Inflammatory macrophage treated with lipopolysaccharide for 4 hours (primary cell): ENCODE results near the gene PSMD13.
A peak's percentile ranks its signal among the peaks of the same experiment; 100 is the strongest.
"Not testable (repeated sequence)": the region's sequence is repeated elsewhere in the genome, so short reads cannot be mapped to it uniquely, and the experiment has no call there.

Experiments used
- DNase-seq: peaks from one replicate; pipeline ENCODE4 v3.0.0-alpha.2; 2020

Gene PSMD13

GRCh38 chr11:220641-221215 lies 16.0 kb upstream of the PSMD13 start:
- DNase-seq: not testable (repeated sequence)

DNA sequence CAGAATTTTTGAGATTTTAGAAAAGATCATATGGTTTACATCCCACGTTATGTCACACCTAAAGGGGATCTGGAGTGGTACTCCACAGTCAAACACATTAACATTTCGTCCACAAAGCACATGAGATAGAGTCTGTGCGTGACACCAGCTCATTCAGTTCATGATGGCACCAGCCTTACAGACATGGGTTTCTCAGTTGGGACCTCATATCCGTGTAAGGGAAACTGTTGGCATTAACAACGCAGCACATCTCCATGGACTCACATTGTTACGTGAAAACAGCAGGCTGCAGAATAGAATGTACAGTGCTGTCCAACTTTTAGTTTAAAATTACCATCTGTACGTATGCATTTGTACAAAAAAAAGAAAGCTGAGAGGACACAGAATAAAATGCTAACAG lies 15.2 kb upstream of the PSMD13 start:
- no peak for DNase-seq

GRCh38 chr11:221998-222789 lies 14.6 kb upstream of the PSMD13 start:
- DNase-seq: no peak

DNA sequence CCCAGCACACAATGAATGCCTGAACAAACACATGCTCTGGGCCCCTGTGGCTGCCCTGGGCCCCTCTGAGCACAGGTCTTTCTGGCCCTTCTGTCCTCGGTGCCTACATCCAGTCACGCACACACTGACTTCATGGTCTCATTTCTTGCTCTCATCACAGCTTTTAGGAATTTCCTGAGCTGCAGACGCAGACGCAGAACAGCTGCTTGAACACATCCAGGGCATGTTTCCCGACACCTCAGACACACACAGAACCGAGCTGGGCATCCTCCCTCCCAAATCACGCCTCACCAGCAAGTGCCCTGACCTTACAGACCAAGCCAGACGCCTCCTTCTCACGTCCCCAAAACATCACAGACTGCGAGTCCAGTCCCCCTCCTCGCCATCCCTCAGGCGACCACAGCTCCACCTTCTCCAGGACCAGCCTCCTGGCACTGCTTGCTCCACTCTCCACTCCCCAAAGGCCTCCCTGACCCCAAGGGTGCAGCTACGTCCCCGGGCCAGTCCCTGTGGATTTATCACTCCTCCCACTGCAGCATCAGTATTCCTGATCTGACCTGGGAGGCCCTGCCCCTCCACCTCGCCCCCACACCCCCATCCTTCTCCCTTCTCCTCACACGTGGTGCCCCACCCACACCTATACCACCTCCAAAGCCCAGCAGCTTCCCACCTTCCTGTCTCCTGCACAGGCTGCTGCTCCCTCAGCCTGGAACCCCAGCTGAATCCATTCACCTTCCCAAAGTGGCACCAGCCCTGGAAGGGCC lies 13.6 kb upstream of the PSMD13 start:
- DNase-seq: no peak

DNA sequence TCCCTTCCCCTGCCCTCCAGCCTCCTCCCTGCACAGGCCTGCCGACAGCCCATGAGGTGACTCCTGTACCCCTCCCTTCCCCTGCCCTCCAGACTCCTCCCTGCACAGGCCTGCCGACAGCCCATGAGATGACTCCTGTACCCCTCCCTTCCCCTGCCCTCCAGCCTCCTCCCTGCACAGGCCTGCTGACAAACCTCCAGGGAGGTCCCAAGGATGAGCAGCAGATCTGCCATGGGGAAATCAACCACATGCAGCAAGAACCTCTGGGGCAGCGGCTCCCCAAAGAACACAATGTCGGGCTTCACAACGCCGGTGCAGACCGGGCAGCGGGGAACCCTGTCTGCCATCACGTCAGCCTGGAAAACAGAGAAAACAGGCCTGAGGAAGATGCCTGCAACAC lies 12.9 kb upstream of the PSMD13 start:
- DNase-seq: no peak

DNA sequence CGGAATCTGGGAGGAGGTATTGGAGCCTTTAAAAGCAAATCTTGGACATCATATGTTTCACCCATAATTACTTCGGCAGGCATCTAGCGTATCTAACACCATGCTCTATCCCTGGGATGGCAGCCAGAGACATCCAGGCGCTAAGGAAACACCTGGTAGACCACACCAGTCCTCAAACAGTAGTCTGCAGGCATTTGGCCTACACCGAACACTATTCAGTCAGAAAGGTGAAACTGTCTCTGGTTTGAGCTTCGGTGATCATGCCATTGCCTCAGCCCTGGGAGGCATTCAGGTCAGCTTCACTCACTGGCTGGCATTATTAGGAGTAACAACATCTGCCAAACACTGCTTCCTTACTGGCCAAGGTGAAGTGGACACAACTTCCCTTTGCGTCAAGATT lies 12.4 kb upstream of the PSMD13 start:
- DNase-seq: no peak

DNA sequence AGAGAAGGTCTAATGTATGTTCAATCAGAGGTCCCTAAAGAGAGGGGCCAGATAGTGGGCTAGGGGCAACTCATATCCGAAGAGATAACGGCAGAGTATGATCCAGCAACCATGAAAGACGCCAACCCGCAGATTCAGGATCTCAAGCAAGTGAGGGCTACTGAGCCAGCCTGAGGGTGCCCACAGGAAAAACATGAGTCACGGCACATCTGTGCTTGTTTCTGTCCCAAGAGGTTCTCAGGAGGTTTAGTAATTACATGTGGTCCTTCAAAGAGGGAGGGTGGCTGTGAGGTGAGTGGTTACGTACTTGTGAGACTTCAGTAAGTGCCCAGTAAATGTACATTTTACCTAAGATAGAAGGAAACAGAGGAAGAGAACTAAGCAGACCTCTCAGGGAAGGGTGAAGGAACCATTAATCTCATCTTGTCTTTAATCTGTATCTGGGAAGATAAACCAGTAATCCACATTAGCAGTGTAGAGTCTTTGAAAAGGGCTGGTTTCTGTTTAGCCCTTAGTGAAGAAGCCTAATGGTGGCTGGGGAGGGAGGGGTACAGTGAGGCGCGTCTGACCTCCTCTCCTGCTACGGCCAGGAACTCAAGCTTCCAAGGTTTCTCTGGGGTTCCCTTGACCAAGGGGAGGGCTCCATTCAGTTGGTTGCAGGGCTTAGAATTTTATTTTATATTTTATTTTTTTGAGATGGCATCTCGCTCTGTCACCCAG lies 10.9 kb upstream of the PSMD13 start:
- DNase-seq: no peak

DNA sequence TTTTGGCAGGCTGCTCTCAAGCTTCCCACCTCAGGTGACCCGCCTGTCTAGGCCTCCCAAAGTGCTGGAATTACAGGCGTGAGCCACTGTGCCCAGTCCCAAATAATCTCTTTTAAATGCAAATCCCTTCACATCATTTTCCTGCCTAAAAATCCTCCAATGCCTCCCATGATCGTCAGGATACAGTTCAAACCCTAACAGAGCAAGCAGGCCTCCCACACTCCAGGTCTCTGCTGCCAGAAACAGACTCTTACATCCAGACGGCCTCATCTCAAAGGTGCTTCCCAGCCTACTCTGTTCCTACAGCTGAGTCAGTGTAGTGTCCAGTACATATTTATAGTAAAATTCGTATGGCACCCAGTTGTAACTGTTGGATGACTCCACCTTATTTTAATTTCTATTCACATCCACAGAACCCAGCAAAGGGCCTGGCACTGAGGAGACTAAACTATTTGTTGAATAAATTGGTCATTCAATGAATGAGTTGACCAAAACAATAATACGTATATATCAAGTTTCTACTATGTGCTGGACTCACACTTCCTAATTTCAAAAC lies 8.9 kb upstream of the PSMD13 start:
- DNase-seq: no peak

GRCh38 chr11:230431-230830 lies 6.3 kb upstream of the PSMD13 start:
- no peak for DNase-seq

DNA sequence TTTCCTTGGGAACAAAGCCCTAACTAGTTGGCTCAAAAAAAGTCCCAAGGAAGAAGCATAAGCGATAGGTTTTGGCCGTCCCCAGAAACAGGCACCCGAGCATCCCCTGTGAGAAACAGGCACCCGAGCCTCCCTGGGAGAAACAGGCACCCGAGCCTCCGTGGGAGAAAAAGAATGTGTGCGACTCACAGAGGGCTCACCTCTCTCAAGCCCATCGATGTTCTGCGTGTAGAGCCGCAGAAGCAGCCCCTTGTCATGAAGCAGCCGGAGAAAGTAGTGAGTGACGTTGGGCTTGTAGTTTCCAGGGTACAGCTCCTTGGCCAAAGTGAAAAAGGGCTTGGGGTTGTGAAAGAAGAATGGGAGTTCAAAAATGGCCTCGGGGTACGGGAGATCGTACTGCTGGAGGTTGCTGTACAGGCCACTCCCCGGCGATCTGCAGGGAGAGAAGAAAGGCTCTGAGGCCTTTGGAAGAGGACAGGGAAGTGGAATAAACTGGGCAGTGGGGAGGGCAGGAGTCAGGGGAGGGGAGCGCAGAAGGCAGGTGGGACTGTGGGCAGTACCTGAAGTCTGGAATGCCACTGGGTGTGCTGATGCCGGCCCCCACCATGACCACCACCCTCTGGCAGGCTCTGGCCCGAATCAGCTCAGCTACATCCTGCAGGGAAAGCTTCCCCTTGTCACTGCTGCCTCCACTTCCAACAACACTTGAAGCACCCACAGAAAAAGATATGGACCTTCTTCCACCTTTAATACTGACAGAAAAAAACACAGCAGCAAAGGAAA lies 3.8 kb upstream of the PSMD13 start:
- no peak for DNase-seq

- no peak for DNase-seq
These were observed 1.6 kb upstream of the PSMD13 start for GRCh38 chr11:235180-235579.

GRCh38 chr11:235609-235996 lies 1.2 kb upstream of the PSMD13 start:
- no peak for DNase-seq

GRCh38 chr11:235997-236773 lies 591 bp upstream of the PSMD13 start, which contains the start of gene SIRT3:
SIRT3 (minus strand) TSS chr11:236342; CDS start chr11:236328, 14 bp downstream.
- DNase-seq: no peak

DNA sequence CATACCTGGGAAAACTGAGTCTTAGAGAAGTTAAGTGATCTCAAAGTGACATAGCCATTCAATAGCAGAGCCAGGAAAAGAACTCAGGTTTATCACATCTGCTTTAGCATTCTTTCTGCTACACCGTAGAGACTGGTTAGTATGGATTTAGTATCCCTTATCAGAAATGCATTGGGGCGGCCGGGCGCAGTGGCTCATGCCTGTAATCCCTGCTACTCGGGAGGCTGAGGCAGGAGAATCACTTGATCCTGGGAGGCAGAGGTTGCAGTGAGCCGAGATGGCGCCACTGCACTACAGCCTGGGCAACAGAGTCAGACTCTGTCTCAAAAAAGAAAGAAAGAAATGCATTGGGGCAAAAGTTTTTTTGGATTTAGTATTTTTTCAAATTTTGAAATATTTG lies 1.6 kb downstream of the PSMD13 start:
- DNase-seq: not testable (repeated sequence)

DNA sequence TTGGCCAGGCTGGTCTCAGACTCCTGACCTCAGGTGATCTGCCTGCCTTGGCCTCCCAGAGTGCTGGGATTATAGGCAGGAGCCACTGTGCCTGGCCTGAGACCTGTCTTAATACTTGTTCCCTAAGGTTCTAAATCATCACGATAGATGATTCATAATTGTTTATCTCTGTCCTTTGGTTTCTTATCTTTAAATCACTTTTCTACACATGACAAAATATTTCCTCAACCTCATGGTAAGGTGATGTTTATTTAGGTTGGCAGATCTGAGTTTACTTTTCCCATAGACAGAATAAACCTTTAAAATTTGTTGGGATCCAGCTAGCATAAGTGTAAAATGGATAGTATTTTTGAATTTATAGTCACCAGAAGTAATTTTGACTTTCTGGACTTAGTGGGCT lies 3.5 kb downstream of the PSMD13 start:
- DNase-seq: no peak

- DNase-seq: no peak
These were observed 4.9 kb downstream of the PSMD13 start for GRCh38 chr11:241634-242033.

GRCh38 chr11:244376-244775 lies 7.6 kb downstream of the PSMD13 start:
- DNase-seq: no peak

GRCh38 chr11:249062-249461 lies 12.3 kb downstream of the PSMD13 start:
- DNase-seq: no peak

DNA sequence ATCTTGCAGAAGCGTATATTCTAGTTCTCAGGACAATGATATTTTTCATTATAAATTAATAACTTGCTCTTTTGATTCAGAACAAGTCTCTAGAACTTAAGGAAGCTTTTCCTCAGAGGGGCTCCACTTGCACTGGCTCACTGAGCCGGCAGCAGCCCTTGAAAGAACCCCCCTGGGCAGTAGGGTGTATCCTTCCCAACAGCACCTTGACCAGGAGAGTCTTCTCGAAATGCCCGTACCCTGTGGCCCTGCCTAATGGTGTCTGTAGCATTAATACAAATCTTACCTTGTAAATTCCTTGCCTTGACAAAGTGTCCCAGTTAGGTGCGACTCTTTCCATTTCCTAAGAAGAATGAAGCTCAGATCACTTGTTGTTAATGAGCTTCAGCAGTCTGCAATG lies 13.5 kb downstream of the PSMD13 start:
- no peak for DNase-seq

- DNase-seq: peak; percentile 48
These were observed 14.0 kb downstream of the PSMD13 start for GRCh38 chr11:250740-251299.

- no peak for DNase-seq
These were observed 14.8 kb downstream of the PSMD13 start for GRCh38 chr11:251550-251949.
